Left colon (tissue), 2 donors: ENCODE measurements around the gene CRIM1. TPM values are rescaled to one million over a fixed set of nuclear protein-coding genes. Genes with fewer than 3 reads are reported as not detected.

Source experiments
- ATAC-seq: fragments of 200-7000 bp; cut with Tn5 transposase; one replicate; pipeline ENCODE4 v1.9.1; 2020; ENCODE audit warnings: mild to moderate bottlenecking, moderate library complexity
- DNase-seq, 2 donors: peaks; one replicate each; pipeline ENCODE4 v3.0.0-alpha.2; 2020
- intact Hi-C, 2 donors: fragments of 100-400 bp; cut with DNase I in 1 of 2; cut with micrococcal nuclease in 1 of 2; formaldehyde crosslinking; loops; one replicate each; pipeline versions ENCODE4 v1.11.2 to v1.14.0; 2022; cut with DNase I, micrococcal nuclease
- total RNA-seq, 2 donors: library from RNA; stranded (reverse); fragmentation: NEBNext Ultra II Directional; extraction: Animal tissue kit (Norgen Biotek cat#: 25700); gene quantifications; one replicate each; pipeline ENCODE4 v1.2.1, GENCODE V29; 2021
- donor health status: DM: no; HTN: no; CAD: no.
- donor health status: DM: yes; HTN: yes; CAD: no.

Gene CRIM1
- total RNA-seq, 2 donors from 2014 or later = 67.7 to 105 TPM

GRCh38 chr2:36574560-36574959 is 219.0 kb downstream of the CRIM1 start:
- ATAC-seq = no peak
- intact Hi-C loops = no loop called here
- no peak for DNase-seq

GRCh38 chr2:36577884-36578283 is 222.3 kb downstream of the CRIM1 start:
- DNase-seq = no peak
- no peak for ATAC-seq
- intact Hi-C loops = no loop called here

- intact Hi-C loops = no loop called here
- ATAC-seq (peak; percentile 76), DNase-seq (no peak)
These were observed 223.0 kb downstream of the CRIM1 start for GRCh38 chr2:36578343-36579296.

GRCh38 chr2:36579297-36579664 is 223.7 kb downstream of the CRIM1 start:
- peak; percentile 25 for ATAC-seq
- intact Hi-C loops = no loop called here
- no peak for DNase-seq

GRCh38 chr2:36582538-36582937 is 227.0 kb downstream of the CRIM1 start:
- DNase-seq (no peak), ATAC-seq (no peak)
- intact Hi-C loops = no loop called here

- DNase-seq (no peak), ATAC-seq (no peak)
- intact Hi-C loops = no loop called here
These were observed 227.4 kb downstream of the CRIM1 start for GRCh38 chr2:36582951-36583350.

- intact Hi-C loops = no loop called here
- DNase-seq (no peak), ATAC-seq (no peak)
These were observed 228.7 kb downstream of the CRIM1 start for GRCh38 chr2:36584148-36584794.

- DNase-seq (no peak), ATAC-seq (no peak)
- intact Hi-C loops = no loop called here
These were observed 231.1 kb downstream of the CRIM1 start for GRCh38 chr2:36586672-36587071.

- DNase-seq (no peak), ATAC-seq (no peak)
- intact Hi-C loops = no loop called here
These were observed 231.5 kb downstream of the CRIM1 start for GRCh38 chr2:36587101-36587500.

- no peak for ATAC-seq
- no peak for DNase-seq
- intact Hi-C loops = no loop called here
These were observed 232.0 kb downstream of the CRIM1 start for GRCh38 chr2:36587556-36587955.

- intact Hi-C loops = no loop called here
- ATAC-seq (no peak), DNase-seq (no peak)
These were observed 233.7 kb downstream of the CRIM1 start for GRCh38 chr2:36589230-36589630.

- ATAC-seq = peak; percentile 70
- intact Hi-C loops = no loop called here
- DNase-seq = peak; percentile 31 to 41
These were observed 239.3 kb downstream of the CRIM1 start for GRCh38 chr2:36594849-36595248.

- intact Hi-C loops = no loop called here
- DNase-seq (no peak), ATAC-seq (no peak)
These were observed 240.8 kb downstream of the CRIM1 start for GRCh38 chr2:36596397-36596796.

GRCh38 chr2:36597003-36597531 is 241.5 kb downstream of the CRIM1 start:
- DNase-seq (no peak), ATAC-seq (no peak)
- intact Hi-C loops = no loop called here

- intact Hi-C loops = no loop called here
- ATAC-seq (peak; percentile 91), DNase-seq (peak; percentile 76 to 85)
These were observed 242.2 kb downstream of the CRIM1 start, which contains the start of gene FEZ2 for GRCh38 chr2:36597532-36598377. TSS of gene FEZ2 (minus strand) at chr2:36598168. CDS start at chr2:36598142, 26 bp downstream.
